Heart left ventricle (tissue), 16 donors: ENCODE measurements around the gene ATOH7. TPM values are rescaled to one million over a fixed set of nuclear protein-coding genes. Genes with fewer than 3 reads are reported as not detected.
"Not testable (repeated sequence)": the region's sequence is repeated elsewhere in the genome, so short reads cannot be mapped to it uniquely, and the experiment has no call there.

Source experiments
- ATAC-seq, 4 donors: fragments of 200-7000 bp; cut with Tn5 transposase; one replicate each; pipeline ENCODE4 v1.9.1; 2020 to 2022; ENCODE audit warnings: moderate library complexity in 4 of 4, mild to moderate bottlenecking in 3 of 4, moderate number of reproducible peaks in 1 of 4
- DNase-seq, 5 donors: peaks; one replicate each; pipeline ENCODE4 v3.0.0-alpha.2; 2020
- H3K27ac ChIP-seq, 12 donors: fragments of 200-600 bp; sonication (generic) in 4 of 12; one replicate each; pipeline versions ENCODE4 v1.5.0 to v1.8.0; 2016 to 2022; ENCODE audit warnings: mild to moderate bottlenecking in 2 of 12
- H3K27me3 ChIP-seq, 9 donors: fragments of 200-600 bp; sonication (generic) in 2 of 9; one replicate each; pipeline versions ENCODE4 v1.5.1 to v1.8.0; 2016 to 2022; ENCODE audit warnings: mild to moderate bottlenecking in 3 of 9
- H3K36me3 ChIP-seq, 9 donors: fragments of 200-600 bp; sonication (generic) in 2 of 9; one replicate each; pipeline versions ENCODE4 v1.5.0 to v1.8.0; 2018 to 2022; ENCODE audit warnings: mild to moderate bottlenecking in 2 of 9
- H3K4me1 ChIP-seq, 12 donors: fragments of 200-600 bp; sonication (generic) in 4 of 12; one replicate each; pipeline versions ENCODE4 v1.5.0 to v1.8.0; 2016 to 2022; ENCODE audit warnings: mild to moderate bottlenecking in 3 of 12
- H3K4me3 ChIP-seq, 12 donors: fragments of 200-600 bp; sonication (generic) in 4 of 12; one replicate each; pipeline versions ENCODE4 v1.5.0 to v1.8.0; 2017 to 2022; ENCODE audit warnings: mild to moderate bottlenecking in 9 of 12, moderate library complexity in 4 of 12
- H3K9me3 ChIP-seq, 12 donors: fragments of 200-600 bp; sonication (generic) in 4 of 12; one replicate each; pipeline versions ENCODE4 v1.5.0 to v1.8.0; 2016 to 2022; ENCODE audit warnings: mild to moderate bottlenecking in 1 of 12
- POLR2A ChIP-seq, 2 donors: fragments of 450-650 bp; IDR thresholded peaks; one replicate each; pipeline ENCODE4 v1.6.1; 2017; ENCODE audit warnings: antibody characterized with exemption in 2 of 2, mild to moderate bottlenecking in 2 of 2, moderate library complexity in 2 of 2
- WGBS, 4 donors: extraction: QIAGEN DNeasy Blood & Tissue Kit in 2 of 4; methylation state at CpG; one replicate each; pipeline versions ENCODE4 v1.1.5 to v1.1.7; 2013 to 2018; 5-methylcytosine and 5-hydroxymethylcytosine counted together
- intact Hi-C, 10 donors: fragments of 100-400 bp; cut with DNase I; formaldehyde crosslinking; loops; one replicate each; pipeline versions ENCODE4 v1.11.1 to v1.14.2; 2022
- polyA plus RNA-seq, 2 donors: library from polyadenylated mRNA; stranded (reverse); fragments of 200-250 nt; gene quantifications; one replicate each; pipeline ENCODE4 v1.2.3, GENCODE V29; 2013
- total RNA-seq, 9 donors: library from RNA; depleted of rRNA in 2 of 9; stranded (reverse); fragments of >200 nt in 2 of 9; fragmentation: NEBNext Ultra II Directional in 3 of 9; extraction: Animal tissue kit (Norgen Biotek cat#: 25700) in 3 of 9; gene quantifications; one replicate each; pipeline versions ENCODE4 v1.1.0 to v1.2.4, GENCODE V29; 2016 to 2023
- TF ChIP-seq, protein P1 (sequence below), 12 donors: fragments of 200-600 bp; sonication (generic) in 4 of 12; IDR thresholded peaks; one replicate each; pipeline versions ENCODE4 v1.5.0 to v1.8.0; 2018 to 2022; ENCODE audit warnings: antibody characterized with exemption in 12 of 12, mild to moderate bottlenecking in 5 of 12
- donor health status: ischemic (EF 13 %, LVEDD 7.1; RV severe dilation, severe dysfunction).
- donor health status: healthy with polysubstance abuse.
- donor health status: DM: no; HTN: yes; CAD: no.
- donor health status: DM: no; HTN: no; CAD: no.
- donor health status: ischemic (EF 25% LVEDD 6.9; RV normal size, moderate dysfunction).
- donor health status: ischemic (EF 25% LVEDD 5.7; RV mildly dilated, moderate dysfunction).
- donor health status: healthy.
- donor health status: DM: yes; HTN: yes; CAD: no.
- donor health status: ischemic (EF 35%, LVEDD 5.7; RV mildly dilated, moderate dysfunction).
- donor health status: nonischemic (EF 11% LVEDD 7.7; RV severe dilation, severe dysfunction).
- donor health status: DM: yes; HTN: yes; CAD: no.
- donor health status: PGD.
- donor health status: ischemic (EF 29% LVEDD 5.4; RV normal size, mild dysfunction).
- donor health status: nonischemic (EF 23%, LVEDD 6.1; RV moderate dilation, normal function).

Gene ATOH7
- total and polyA plus RNA-seq, 11 donors, result 0.14 to 0.23 TPM; not detected in 9

DNA sequence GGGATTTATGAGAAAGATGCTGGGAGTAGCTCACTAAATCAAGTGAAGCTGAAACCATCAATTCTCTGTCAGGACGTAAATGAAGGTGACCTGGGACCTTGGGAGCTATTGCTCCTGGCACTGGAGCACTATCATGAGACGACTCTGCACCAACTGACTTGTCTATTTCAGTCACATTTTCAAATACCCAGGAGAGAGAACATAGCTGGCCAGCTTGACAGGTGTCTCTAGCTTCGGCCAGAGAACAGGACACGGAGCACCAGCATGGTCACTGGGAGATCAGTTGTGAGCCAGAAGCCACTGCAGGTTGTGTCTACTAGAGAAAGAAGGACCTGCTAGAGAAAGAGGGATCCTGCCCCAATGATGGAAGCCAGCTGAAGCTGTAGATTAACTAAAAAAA lies 17.4 kb upstream of the ATOH7 start:
- Histone ChIP-seq H3K27me3 (no peaks in the 10 kb centered on the region), H3K36me3 (no peaks in the 10 kb centered on the region), H3K27ac (no peak overlapping the region), H3K4me3 (no peak overlapping the region), H3K4me1 (peaks cover 0 to 9% (median 0%) of the 10 kb centered on the region in 12 donors), H3K9me3 (no peaks in the 10 kb centered on the region)
- TF ChIP-seq, protein P1, sequence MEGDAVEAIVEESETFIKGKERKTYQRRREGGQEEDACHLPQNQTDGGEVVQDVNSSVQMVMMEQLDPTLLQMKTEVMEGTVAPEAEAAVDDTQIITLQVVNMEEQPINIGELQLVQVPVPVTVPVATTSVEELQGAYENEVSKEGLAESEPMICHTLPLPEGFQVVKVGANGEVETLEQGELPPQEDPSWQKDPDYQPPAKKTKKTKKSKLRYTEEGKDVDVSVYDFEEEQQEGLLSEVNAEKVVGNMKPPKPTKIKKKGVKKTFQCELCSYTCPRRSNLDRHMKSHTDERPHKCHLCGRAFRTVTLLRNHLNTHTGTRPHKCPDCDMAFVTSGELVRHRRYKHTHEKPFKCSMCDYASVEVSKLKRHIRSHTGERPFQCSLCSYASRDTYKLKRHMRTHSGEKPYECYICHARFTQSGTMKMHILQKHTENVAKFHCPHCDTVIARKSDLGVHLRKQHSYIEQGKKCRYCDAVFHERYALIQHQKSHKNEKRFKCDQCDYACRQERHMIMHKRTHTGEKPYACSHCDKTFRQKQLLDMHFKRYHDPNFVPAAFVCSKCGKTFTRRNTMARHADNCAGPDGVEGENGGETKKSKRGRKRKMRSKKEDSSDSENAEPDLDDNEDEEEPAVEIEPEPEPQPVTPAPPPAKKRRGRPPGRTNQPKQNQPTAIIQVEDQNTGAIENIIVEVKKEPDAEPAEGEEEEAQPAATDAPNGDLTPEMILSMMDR (IDR thresholded peaks at IDR 0.05), result no peak
- TF ChIP-seq POLR2A (IDR thresholded peaks at IDR 0.05), result no peak
- WGBS, 4 donors, result 57 to 65% (median 60%) methylated on average over 4 of the region's 4 CpGs
- intact Hi-C loops, result no loop called here
- DNase-seq (no peak), ATAC-seq (no peak)

DNA sequence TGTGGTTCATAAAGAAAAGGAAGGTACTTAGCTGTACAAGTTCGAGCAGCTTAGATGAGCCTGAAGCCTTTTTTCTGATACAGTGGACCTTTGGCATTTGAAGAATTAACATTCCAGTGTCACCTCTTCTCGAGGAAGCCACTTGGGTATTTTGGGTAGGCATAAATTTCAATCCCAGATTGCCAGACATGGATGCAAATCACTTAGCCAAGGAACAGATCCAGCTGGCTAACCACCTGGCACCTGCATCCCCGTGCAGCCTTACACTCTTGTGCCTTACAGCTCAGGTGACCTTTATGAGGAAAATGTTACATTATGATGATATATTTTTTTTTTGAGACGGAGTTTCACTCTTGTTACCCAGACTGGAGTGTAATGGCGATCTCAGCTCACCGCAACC lies 16.0 kb upstream of the ATOH7 start:
- DNase-seq (no peak), ATAC-seq (no peak)
- no peak overlapping the region for H3K27ac ChIP-seq
- H3K27me3 ChIP-seq, result no peaks in the 10 kb centered on the region
- H3K36me3 ChIP-seq, result no peaks in the 10 kb centered on the region
- TF ChIP-seq, protein P1 (IDR thresholded peaks at IDR 0.05), result no peak
- TF ChIP-seq POLR2A (IDR thresholded peaks at IDR 0.05), result no peak
- H3K4me1 ChIP-seq, result peaks cover 0 to 9% (median 0%) of the 10 kb centered on the region in 12 donors
- intact Hi-C loops, result no loop called here
- no peak overlapping the region for H3K4me3 ChIP-seq
- H3K9me3 ChIP-seq, result no peaks in the 10 kb centered on the region
- 69 to 85% (median 78%) methylated on average over 6 of the region's 6 CpGs for WGBS, 4 donors

DNA sequence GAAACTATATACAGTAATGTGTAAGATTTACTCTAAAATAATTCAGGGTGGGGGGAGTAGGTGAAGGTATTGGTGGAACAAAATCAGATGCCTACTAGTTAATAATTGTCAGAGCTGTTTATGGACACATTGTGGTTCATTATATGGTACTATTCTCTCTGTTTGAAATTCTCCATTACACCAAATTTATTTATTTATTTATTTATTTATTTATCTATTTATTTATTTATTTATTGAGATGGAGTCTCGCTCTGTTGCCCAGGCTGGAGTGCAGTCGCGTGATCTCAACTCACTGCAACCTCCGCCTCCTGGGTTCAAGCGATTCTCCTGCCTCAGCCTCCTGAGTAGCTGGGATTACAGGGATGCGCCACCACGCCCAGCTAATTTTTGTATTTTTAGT lies 14.5 kb upstream of the ATOH7 start:
- intact Hi-C loops, DNase-seq, H3K27me3 ChIP-seq, ATAC-seq, H3K36me3 ChIP-seq, H3K9me3 ChIP-seq, H3K27ac ChIP-seq, H3K4me3 ChIP-seq, H3K4me1 ChIP-seq: not testable (repeated sequence)
- WGBS, 4 donors, result 87 to 96% (median 95%) methylated on average over 7 of the region's 7 CpGs

DNA sequence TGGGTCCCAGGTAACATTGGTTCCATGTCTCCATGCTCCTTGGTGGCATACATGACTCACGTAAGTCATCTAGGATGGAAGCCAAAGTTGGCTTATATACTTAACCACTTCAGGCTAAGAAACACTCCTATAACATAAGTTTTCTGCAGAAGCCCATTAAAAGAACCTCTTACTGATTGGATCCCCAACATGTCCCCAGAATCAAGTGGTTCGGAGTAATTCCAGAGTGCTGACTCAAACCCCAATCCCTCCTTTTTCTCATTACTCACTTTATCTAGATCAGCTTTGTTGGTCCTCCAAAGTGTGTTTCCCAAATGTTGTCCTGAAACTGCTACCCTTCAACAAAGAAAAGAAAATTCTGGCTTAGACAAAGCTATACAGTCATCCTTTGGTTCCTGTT lies 10.1 kb upstream of the ATOH7 start:
- H3K27ac ChIP-seq, result no peak overlapping the region
- H3K4me1 ChIP-seq, result no peaks in the 10 kb centered on the region
- intact Hi-C loops, result no loop called here
- TF ChIP-seq, protein P1 (IDR thresholded peaks at IDR 0.05), result no peak
- TF ChIP-seq POLR2A (IDR thresholded peaks at IDR 0.05), result no peak
- H3K9me3 ChIP-seq, result no peaks in the 10 kb centered on the region
- no peaks in the 10 kb centered on the region for H3K36me3 ChIP-seq
- ATAC-seq, result no peak
- no peaks in the 10 kb centered on the region for H3K27me3 ChIP-seq
- WGBS, 4 donors, result 59 to 91% (median 83%) methylated on average over 2 of the region's 2 CpGs
- no peak for DNase-seq
- no peak overlapping the region for H3K4me3 ChIP-seq

DNA sequence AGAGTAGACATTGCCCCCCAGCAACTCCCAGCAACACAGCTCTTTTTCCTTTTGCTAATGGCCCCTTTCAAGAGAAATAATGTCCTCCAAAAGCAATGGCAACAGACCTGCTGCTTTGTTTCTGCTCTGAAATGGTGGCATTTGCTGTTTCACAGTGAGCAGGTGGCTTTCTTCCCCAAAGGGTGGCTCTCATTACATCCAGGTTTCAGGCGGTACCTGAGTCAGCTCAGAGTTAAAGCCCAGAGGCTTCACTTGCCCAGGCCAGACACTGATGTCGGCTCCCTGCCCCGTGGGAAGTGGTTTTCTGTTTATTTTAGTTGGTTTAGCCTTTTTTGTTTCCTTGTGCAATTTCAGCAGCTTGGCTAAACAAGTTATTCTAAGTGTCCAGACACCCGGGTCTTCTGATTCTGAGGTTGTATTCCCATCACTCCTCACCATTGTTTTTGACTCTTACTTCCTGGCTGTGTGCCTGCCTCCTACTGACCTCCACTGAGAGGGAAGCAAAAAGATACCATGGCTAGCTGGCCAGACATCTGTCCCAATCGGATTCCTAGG lies 7.8 kb upstream of the ATOH7 start:
- ATAC-seq, result no peak
- intact Hi-C loops, result no loop called here
- no peaks in the 10 kb centered on the region for H3K27me3 ChIP-seq
- H3K9me3 ChIP-seq, result no peaks in the 10 kb centered on the region
- TF ChIP-seq, protein P1 (IDR thresholded peaks at IDR 0.05), result no peak
- no peak for TF ChIP-seq POLR2A (IDR thresholded peaks at IDR 0.05)
- 50 to 71% (median 60%) methylated on average over 5 of the region's 5 CpGs for WGBS, 4 donors
- no peak overlapping the region for H3K27ac ChIP-seq
- no peaks in the 10 kb centered on the region for H3K36me3 ChIP-seq
- no peaks in the 10 kb centered on the region for H3K4me1 ChIP-seq
- H3K4me3 ChIP-seq, result no peak overlapping the region
- no peak for DNase-seq
